SU-DHL-6 (cell line): ENCODE data around the gene IL1R2.

Source experiments
- H2AFZ ChIP-seq: fragments of 200-600 bp; sonication (generic); 2 replicates; pipeline ENCODE4 v1.6.1; 2014; ENCODE audit warnings: low read depth, mild to moderate bottlenecking, moderate library complexity, mixed read lengths, antibody characterized with exemption, low read length; ENCODE audit not compliant: severe bottlenecking
- H3F3A ChIP-seq: fragments of 200-600 bp; shearing (Covaris generic); 2 replicates; pipeline ENCODE4 v1.6.0; 2016; ENCODE audit warnings: antibody characterized with exemption, mild to moderate bottlenecking; ENCODE audit not compliant: insufficient read depth
- H3K27ac ChIP-seq: fragments of 200-600 bp; sonication (generic); 2 replicates; pipeline ENCODE4 v1.5.1; 2016; ENCODE audit warnings: low read depth, mild to moderate bottlenecking, low read length, moderate library complexity, mixed read lengths
- H3K27me3 ChIP-seq: fragments of 200-600 bp; sonication (generic), shearing (Covaris generic); 2 replicates; pipeline ENCODE4 v1.6.0; 2014; ENCODE audit warnings: mild to moderate bottlenecking, low read length
- H3K36me3 ChIP-seq: fragments of 200-600 bp; sonication (generic); 2 replicates; pipeline ENCODE4 v1.6.1; 2014; ENCODE audit warnings: mild to moderate bottlenecking, low read length, mixed read lengths
- H3K4me2 ChIP-seq: fragments of 300-600, 200-600 bp; shearing (Covaris generic), sonication (generic); 2 replicates; pipeline ENCODE4 v1.6.0; 2014; ENCODE audit warnings: low read length, low read depth, mild to moderate bottlenecking; ENCODE audit not compliant: poor library complexity, severe bottlenecking
- H3K4me3 ChIP-seq: fragments of 200-600 bp; sonication (generic); 2 replicates; pipeline ENCODE4 v1.5.1; 2014; ENCODE audit warnings: antibody characterized with exemption, low read length, mild to moderate bottlenecking, mixed read lengths; ENCODE audit not compliant: insufficient read depth, poor library complexity, severe bottlenecking
- H3K79me2 ChIP-seq: fragments of 200-600 bp; sonication (generic); 2 replicates; pipeline ENCODE4 v1.6.1; 2014; ENCODE audit warnings: mild to moderate bottlenecking, low read length, moderate library complexity; ENCODE audit not compliant: insufficient read depth
- H3K9ac ChIP-seq: fragments of 200-600 bp; sonication (generic); 2 replicates; pipeline ENCODE4 v1.7.0; 2014; ENCODE audit warnings: mild to moderate bottlenecking, low read length
- H3K9me2 ChIP-seq: fragments of 200-600 bp; sonication (generic); replicated peaks from 2 replicates; pipeline ENCODE4 v1.6.1; 2014; ENCODE audit warnings: low read length; ENCODE audit not compliant: insufficient read depth
- H3K9me3 ChIP-seq: fragments of 200-600 bp; sonication (generic); 2 replicates; pipeline ENCODE4 v1.6.1; 2014; ENCODE audit warnings: low read length, mixed read lengths; ENCODE audit not compliant: insufficient read depth
- H4K20me1 ChIP-seq: fragments of 200-600 bp; sonication (generic); 2 replicates; pipeline ENCODE4 v1.6.1; 2014; ENCODE audit warnings: low read depth, mild to moderate bottlenecking, antibody characterized with exemption, low read length, moderate library complexity, mixed read lengths
- CTCF ChIP-seq: fragments of 200-600 bp; sonication (generic); IDR thresholded peaks from one replicate; pipeline ENCODE4 v1.5.1; 2017; ENCODE audit warnings: antibody characterized with exemption, mild to moderate bottlenecking, low read length, moderate library complexity; ENCODE audit not compliant: insufficient read depth, poor library complexity, severe bottlenecking
- EZH2phosphoT487 ChIP-seq: fragments of 200-600 bp; sonication (generic), shearing (Covaris generic); conservative IDR thresholded peaks from 2 replicates; pipeline ENCODE4 v1.6.1; 2018; ENCODE audit warnings: mild to moderate bottlenecking, antibody characterized with exemption, low read length, moderate library complexity, mixed read lengths

Gene IL1R2

GRCh38 chr2:101960819-101961337 is 30.9 kb upstream of the IL1R2 start:
- no peak overlapping the region for H3K4me2 ChIP-seq
- no peaks in the 10 kb centered on the region for H3K36me3 ChIP-seq
- TF ChIP-seq EZH2phosphoT487 (no peak), CTCF (no peak)
- H3K27me3 ChIP-seq, result no peaks in the 10 kb centered on the region
- no peak overlapping the region for H3K27ac ChIP-seq
- H4K20me1 ChIP-seq, result no peaks in the 10 kb centered on the region
- H2AFZ ChIP-seq, result no peak overlapping the region
- no peaks in the 10 kb centered on the region for H3F3A ChIP-seq
- H3K79me2 ChIP-seq, result no peaks in the 10 kb centered on the region
- H3K4me3 ChIP-seq, result no peak overlapping the region
- H3K9ac ChIP-seq, result no peak overlapping the region
- no peaks in the 10 kb centered on the region for H3K9me2 ChIP-seq
- H3K9me3 ChIP-seq, result no peaks in the 10 kb centered on the region

- H2AFZ ChIP-seq, result no peak overlapping the region
- H4K20me1 ChIP-seq, result no peaks in the 10 kb centered on the region
- H3K9ac ChIP-seq, result no peak overlapping the region
- no peaks in the 10 kb centered on the region for H3K9me3 ChIP-seq
- H3K36me3 ChIP-seq, result no peaks in the 10 kb centered on the region
- H3K27me3 ChIP-seq, result no peaks in the 10 kb centered on the region
- no peaks in the 10 kb centered on the region for H3K79me2 ChIP-seq
- no peak overlapping the region for H3K4me2 ChIP-seq
- H3K9me2 ChIP-seq, result no peaks in the 10 kb centered on the region
- H3F3A ChIP-seq, result no peaks in the 10 kb centered on the region
- H3K4me3 ChIP-seq, result no peak overlapping the region
- TF ChIP-seq CTCF (no peak), EZH2phosphoT487 (no peak)
- no peak overlapping the region for H3K27ac ChIP-seq
These were observed 30.2 kb upstream of the IL1R2 start for GRCh38 chr2:101961338-101962191.

- Histone ChIP-seq H3K27ac (no peak overlapping the region), H4K20me1 (no peaks in the 10 kb centered on the region), H3K27me3 (no peaks in the 10 kb centered on the region), H2AFZ (no peak overlapping the region), H3K9me3 (no peaks in the 10 kb centered on the region), H3F3A (no peaks in the 10 kb centered on the region), H3K9me2 (no peaks in the 10 kb centered on the region), H3K9ac (no peak overlapping the region), H3K36me3 (no peaks in the 10 kb centered on the region), H3K4me3 (no peak overlapping the region), H3K4me2 (no peak overlapping the region), H3K79me2 (no peaks in the 10 kb centered on the region)
- TF ChIP-seq EZH2phosphoT487 (no peak), CTCF (no peak)
These were observed 29.5 kb upstream of the IL1R2 start for GRCh38 chr2:101962309-101962708.
